ENCODE data around the gene BTNL9. TPM values are rescaled to one million over a fixed set of nuclear protein-coding genes. Genes with fewer than 3 reads are reported as not detected.
A peak's percentile ranks its signal among the peaks of the same experiment; 100 is the strongest.

Gene BTNL9
- total and polyA plus RNA-seq, 2 of the 8 experiments (the other 6 are each of a cell fraction or from before 2014, with no cell fraction given) = 0.23 to 0.89 TPM

GRCh38 chr5:181035991-181036815 lies 3.9 kb upstream of the BTNL9 start:
- H3K18ac ChIP-seq (ENCODE audit: extremely low read depth, low read length) = no peak overlapping the region
- no peaks in the 10 kb centered on the region for H3K23me2 ChIP-seq (ENCODE audit: low read depth, low read length)
- no peak overlapping the region for H4K5ac ChIP-seq (ENCODE audit: insufficient read length, low read depth, low read length)
- H3K79me1 ChIP-seq (ENCODE audit: low read depth, low read length) = no peaks in the 10 kb centered on the region
- H3K4me1 ChIP-seq (replicated peaks in 1 of 4; ENCODE audit: control insufficient read depth in 3 of 4, insufficient read depth in 4 of 4, low read length in 3 of 4) = peaks cover 0 to 13% (median 8%) of the 10 kb centered on the region in 4 experiments; a peak in 5 of 7 replicates
- no peak overlapping the region for H2BK120ac ChIP-seq (replicated peaks; ENCODE audit: low read depth, low read length)
- peak overlapping the region; percentile 8 to 20; a peak in 1 of 4 replicates for H3K4me2 ChIP-seq (ENCODE audit: insufficient read depth in 1 of 2, low read depth in 2 of 2, low read length in 2 of 2)
- peaks cover 0 to 3% (median 0%) of the 10 kb centered on the region in 4 experiments; a peak in 1 of 7 replicates for H3K27me3 ChIP-seq (replicated peaks in 1 of 4; ENCODE audit: control insufficient read depth in 3 of 4, extremely low read depth in 1 of 4, insufficient read depth in 3 of 4, low read length in 3 of 4)
- ChIA-PET CTCF (ENCODE audit: partially characterized antibody) (interaction anchor here (0.8 to 0.9 kb wide), 2 partner anchors 218 to 417 kb away, joined by 3 read pairs; no protein-coding TSS in a partner anchor), POLR2A (ENCODE audit: partially characterized antibody) (interaction anchor here (2.6 kb wide), 1 partner anchor 8 kb away, joined by 11 read pairs; no protein-coding TSS in a partner anchor)
- H2BK12ac ChIP-seq (ENCODE audit: low read depth, low read length) = no peak overlapping the region
- H3K9ac ChIP-seq (replicated peaks in 1 of 4; ENCODE audit: extremely low read depth in 1 of 4, low read depth in 3 of 4, low read length in 3 of 4) = no peak overlapping the region
- H2AK5ac ChIP-seq (ENCODE audit: low read depth, low read length) = no peak overlapping the region
- no peak overlapping the region for H2BK5ac ChIP-seq (ENCODE audit: low read depth, low read length)
- peaks cover 4 to 8% of the 10 kb centered on the region in 2 experiments; a peak in 2 of 4 replicates for H3K9me3 ChIP-seq (ENCODE audit: insufficient read depth in 2 of 2, low read depth in 1 of 2, low read length in 1 of 2)
- 84% methylated on average over 20 of the region's 20 CpGs; no CpG with 5 or more reads in 1 of the 2 experiments for WGBS, 2 experiments (ENCODE audit: extremely low coverage in 1 of 2, insufficient coverage in 1 of 2, insufficient read length in 1 of 2, insufficient replicate concordance in 2 of 2, low coverage in 1 of 2, low lambda C conversion rate in 2 of 2, missing lambda C conversion rate in 1 of 2)
- H3K79me2 ChIP-seq (ENCODE audit: control insufficient read depth in 1 of 2, insufficient read depth in 2 of 2, low read length in 2 of 2) = no peaks in the 10 kb centered on the region
- H3K36me3 ChIP-seq (ENCODE audit: control insufficient read depth in 2 of 4, insufficient read depth in 4 of 4, low read length in 3 of 4) = no peaks in the 10 kb centered on the region
- FAIRE-seq (no peak), DNase-seq (ENCODE audit: low read depth in 1 of 2, low spot score in 2 of 2) (peak in 1 of 2 experiments; percentile 47)
- no peak overlapping the region for H2AFZ ChIP-seq (ENCODE audit: low read length)
- H4K91ac ChIP-seq (replicated peaks; ENCODE audit: insufficient read length, low read length) = no peak overlapping the region
- H3K56ac ChIP-seq (replicated peaks; ENCODE audit: insufficient read length, low read depth, low read length) = no peak overlapping the region
- no peak overlapping the region for H2BK20ac ChIP-seq (ENCODE audit: low read length)
- no peak overlapping the region for H3K27ac ChIP-seq (ENCODE audit: low read depth, low read length)
- no peaks in the 10 kb centered on the region for H4K20me1 ChIP-seq (replicated peaks in 1 of 2; ENCODE audit: control insufficient read depth in 1 of 2, insufficient read depth in 2 of 2, low read length in 2 of 2)
- no peak overlapping the region for H3K4me3 ChIP-seq (ENCODE audit: extremely low read depth in 1 of 4, insufficient read depth in 2 of 4, low read depth in 3 of 4, low read length in 4 of 4)
- no peak overlapping the region for H3K4ac ChIP-seq (replicated peaks; ENCODE audit: insufficient read length, low read depth, low read length)
- no peak overlapping the region for H3K23ac ChIP-seq (ENCODE audit: insufficient read length)
- H3K14ac ChIP-seq (ENCODE audit: insufficient read length) = no peak overlapping the region
- no peak overlapping the region for H4K8ac ChIP-seq (ENCODE audit: extremely low read depth, insufficient read depth, low read length)
- no peak overlapping the region for H2BK15ac ChIP-seq (ENCODE audit: low read length)
- no peak for TF ChIP-seq SRF (IDR thresholded peaks at IDR 0.05; ENCODE audit: low read depth, low read length)
- TF ChIP-seq EZH2 (IDR thresholded peaks at IDR 0.05; ENCODE audit: low read depth, low read length, severe bottlenecking) = no peak
- no peak for TF ChIP-seq MAX (IDR thresholded peaks at IDR 0.05)
- no peak for TF ChIP-seq KDM1A (IDR thresholded peaks at IDR 0.05; ENCODE audit: borderline replicate concordance, low read length)
- no peak for TF ChIP-seq SIRT6 (IDR thresholded peaks at IDR 0.05; ENCODE audit: low read length)
- TF ChIP-seq EGR1 (IDR thresholded peaks at IDR 0.05; ENCODE audit: borderline replicate concordance, low read depth, low read length) = no peak
- TF ChIP-seq FOSL1 (IDR thresholded peaks at IDR 0.05; ENCODE audit: insufficient read depth, low read depth, low read length) = no peak
- TF ChIP-seq ASH2L (IDR thresholded peaks at IDR 0.05; ENCODE audit: low read length) = no peak
- TF ChIP-seq YY1 (IDR thresholded peaks at IDR 0.05; ENCODE audit: low read depth, low read length) = no peak
- no peak for TF ChIP-seq RAD21 (IDR thresholded peaks at IDR 0.05 in 1 of 2, conservative IDR thresholded peaks at IDR 0.05 in 1 of 2; ENCODE audit: low read depth in 2 of 2, low read length in 2 of 2)
- TF ChIP-seq MAFK (IDR thresholded peaks at IDR 0.05; ENCODE audit: low read depth, low read length) = no peak
